Smooth muscle cell (in vitro differentiated cells): ENCODE results near the gene CSK. TPM values are rescaled to one million over a fixed set of nuclear protein-coding genes. Genes with fewer than 3 reads are reported as not detected.

ENCODE experiments used
- DNase-seq: peaks from one replicate; lab custom pipeline; 2025; ENCODE audit not compliant: unreplicated experiment; lab: John Stamatoyannopoulos, UW
- H2AFZ ChIP-seq: fragments of 200-600 bp; sonication (generic); 2 replicates; pipeline ENCODE4 v1.6.0; 2016; ENCODE audit warnings: antibody characterized with exemption, low read depth, mild to moderate bottlenecking
- H3F3A ChIP-seq: fragments of 200-600 bp; sonication (generic); 2 replicates; pipeline ENCODE4 v1.6.0; 2017; ENCODE audit warnings: antibody characterized with exemption, low read depth
- H3K27ac ChIP-seq: fragments of 200-600 bp; sonication (generic); 2 replicates; pipeline ENCODE4 v1.5.1; 2016; ENCODE audit warnings: low read depth, mild to moderate bottlenecking
- H3K27me3 ChIP-seq: fragments of 200-600 bp; sonication (generic); 2 replicates; pipeline ENCODE4 v1.6.1; 2016; ENCODE audit warnings: low read depth, mild to moderate bottlenecking
- H3K36me3 ChIP-seq: fragments of 200-600 bp; sonication (generic); 2 replicates; pipeline ENCODE4 v1.5.1; 2016; ENCODE audit warnings: low read depth
- H3K4me1 ChIP-seq: fragments of 200-600 bp; sonication (generic); 2 replicates; pipeline ENCODE4 v1.5.1; 2016; ENCODE audit warnings: low read depth
- H3K4me2 ChIP-seq: fragments of 200-600 bp; sonication (generic); 2 replicates; pipeline ENCODE4 v1.6.0; 2016; ENCODE audit warnings: mild to moderate bottlenecking
- H3K4me3 ChIP-seq: fragments of 200-600 bp; sonication (generic); 2 replicates; pipeline ENCODE4 v1.5.1; 2016; ENCODE audit warnings: mild to moderate bottlenecking
- H3K79me2 ChIP-seq: fragments of 200-600 bp; sonication (generic); 2 replicates; pipeline ENCODE4 v1.6.0; 2016; ENCODE audit warnings: low read depth, mild to moderate bottlenecking
- H3K9ac ChIP-seq: fragments of 200-600 bp; sonication (generic); 2 replicates; pipeline ENCODE4 v1.6.0; 2016; ENCODE audit warnings: low read depth
- H3K9me3 ChIP-seq: fragments of 200-600 bp; sonication (generic); replicated peaks from 2 replicates; pipeline ENCODE4 v1.5.1; 2016; ENCODE audit warnings: low read depth
- H4K20me1 ChIP-seq: fragments of 200-600 bp; sonication (generic); 2 replicates; pipeline ENCODE4 v1.6.0; 2016; ENCODE audit warnings: low read depth
- CTCF ChIP-seq: fragments of 200-600 bp; sonication (generic); IDR thresholded peaks from 2 replicates; pipeline ENCODE4 v1.5.1; 2017; ENCODE audit warnings: borderline replicate concordance, mild to moderate bottlenecking, antibody characterized with exemption; ENCODE audit not compliant: insufficient read depth, poor library complexity, severe bottlenecking
- WGBS: methylation state at CpG from one replicate; pipeline ENCODE4 v1.1.7; 2016; ENCODE audit warnings: low lambda C conversion rate; 5-methylcytosine and 5-hydroxymethylcytosine counted together
- polyA plus RNA-seq: library from polyadenylated mRNA; unstranded; fragments of >200 nt; fragmentation: Nextera tagmentation; extraction: Ambion mirVana; gene quantifications from 2 replicates; pipeline ENCODE4 v1.2.1, GENCODE V29; 2016
- total RNA-seq: library from RNA; depleted of rRNA; stranded (reverse); fragments of >200 nt; gene quantifications from 2 replicates; pipeline ENCODE4 v1.2.3, GENCODE V29; 2014

Gene CSK
- total and polyA plus RNA-seq, 2 experiments from 2014 or later: 16.5 to 19.6 TPM

DNA sequence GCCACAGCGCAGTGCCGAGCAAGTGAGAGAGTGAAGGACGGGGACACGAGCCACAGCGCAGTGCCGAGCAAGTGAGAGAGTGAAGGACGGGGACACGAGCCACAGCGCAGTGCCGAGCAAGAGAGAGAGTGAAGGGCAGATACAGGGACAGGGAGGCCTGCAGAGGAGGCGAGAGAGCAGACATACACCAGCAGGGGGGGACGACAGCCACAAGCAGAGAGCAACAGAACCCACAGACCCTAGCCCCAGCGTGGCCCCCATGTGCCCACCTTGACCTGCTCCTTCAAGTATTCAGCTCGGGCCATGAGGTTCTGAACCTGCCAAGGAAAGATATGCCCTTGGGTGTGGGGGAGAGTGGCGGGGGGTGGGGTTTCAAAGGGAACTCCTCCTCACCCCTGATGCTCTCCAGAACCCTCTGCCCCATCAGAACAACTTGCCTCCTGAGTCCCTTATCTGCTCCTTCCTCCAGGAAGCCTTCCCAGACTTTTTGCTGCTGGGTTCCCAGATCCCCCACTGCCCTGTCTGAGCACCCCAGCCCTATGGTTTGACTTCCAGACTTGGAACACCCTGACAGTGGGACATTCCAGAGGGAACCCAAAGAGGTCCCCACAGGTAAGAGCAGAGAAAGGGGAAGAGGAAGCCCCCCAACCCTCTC is 55.7 kb downstream of the CSK start:
- no peak overlapping the region for H3K4me2 ChIP-seq
- no peaks in the 10 kb centered on the region for H4K20me1 ChIP-seq
- no peaks in the 10 kb centered on the region for H3K4me1 ChIP-seq
- no peaks in the 10 kb centered on the region for H3K9me3 ChIP-seq
- peak; percentile 5 for TF ChIP-seq CTCF
- no peak for DNase-seq
- H3F3A ChIP-seq: no peaks in the 10 kb centered on the region
- WGBS: 85% methylated on average over 12 of the region's 15 CpGs
- no peak overlapping the region for H3K4me3 ChIP-seq
- H2AFZ ChIP-seq: no peak overlapping the region
- no peak overlapping the region for H3K9ac ChIP-seq
- no peak overlapping the region for H3K27ac ChIP-seq
- no peaks in the 10 kb centered on the region for H3K36me3 ChIP-seq
- H3K27me3 ChIP-seq: no peaks in the 10 kb centered on the region
- H3K79me2 ChIP-seq: no peaks in the 10 kb centered on the region

- Histone ChIP-seq H3K27me3 (no peaks in the 10 kb centered on the region), H4K20me1 (no peaks in the 10 kb centered on the region), H2AFZ (no peak overlapping the region), H3K79me2 (no peaks in the 10 kb centered on the region), H3K4me1 (peaks cover under 1% of the 10 kb centered on the region), H3K9ac (no peak overlapping the region), H3K4me3 (no peak overlapping the region), H3K27ac (no peak overlapping the region), H3K4me2 (no peak overlapping the region), H3K36me3 (no peaks in the 10 kb centered on the region), H3F3A (no peaks in the 10 kb centered on the region), H3K9me3 (no peaks in the 10 kb centered on the region)
- no peak for DNase-seq
- TF ChIP-seq CTCF: no peak
- 98% methylated on average over 10 of the region's 10 CpGs for WGBS
These were observed 56.2 kb downstream of the CSK start for GRCh38 chr15:74838137-74838516.

GRCh38 chr15:74838746-74839525 is 57.1 kb downstream of the CSK start:
- TF ChIP-seq CTCF: no peak
- Histone ChIP-seq H2AFZ (no peak overlapping the region), H3K4me1 (peaks cover 8% of the 10 kb centered on the region), H3K4me2 (no peak overlapping the region), H3K4me3 (no peak overlapping the region), H3K36me3 (no peaks in the 10 kb centered on the region), H3K79me2 (no peaks in the 10 kb centered on the region), H3K9ac (no peak overlapping the region), H3K9me3 (no peaks in the 10 kb centered on the region), H3F3A (peaks cover 4% of the 10 kb centered on the region), H3K27me3 (no peaks in the 10 kb centered on the region), H3K27ac (no peak overlapping the region), H4K20me1 (no peaks in the 10 kb centered on the region)
- WGBS: 94% methylated on average over 11 of the region's 11 CpGs
- DNase-seq: no peak
